Peyer's patch (tissue), 4 donors: ENCODE data around the gene RASA3.

Experiments
- CTCF ChIP-seq, 6 experiments: fragments of 450-650 bp in 4 of 6; fragments of 200-600 bp in 2 of 6; sonication (generic) in 1 of 6; IDR thresholded peaks; one replicate each; pipeline ENCODE4 v1.5.1; 2017 to 2019; ENCODE audit warnings: antibody characterized with exemption in 6 of 6, mild to moderate bottlenecking in 3 of 6, moderate library complexity in 1 of 6
- POLR2A ChIP-seq, 2 donors: fragments of 450-650 bp; IDR thresholded peaks; one replicate each; pipeline ENCODE4 v1.5.1; 2017; ENCODE audit warnings: antibody characterized with exemption in 2 of 2, mild to moderate bottlenecking in 2 of 2, moderate library complexity in 2 of 2

- TF ChIP-seq CTCF (IDR thresholded peaks at IDR 0.05) (no peak), POLR2A (IDR thresholded peaks at IDR 0.05) (no peak)
Measured at GRCh38 chr13:114093118-114093517, 39.3 kb downstream of the RASA3 start.
